Astrocyte (in vitro differentiated cells and primary cell): ENCODE results near the gene CSNK1D. TPM values are rescaled to one million over a fixed set of nuclear protein-coding genes. Genes with fewer than 3 reads are reported as not detected.

Experiments
- DNase-seq: peaks from one replicate; pipeline ENCODE4 v3.0.0-alpha.2; 2010; ENCODE audit warnings: low read depth
- FAIRE-seq: peaks from 2 replicates; lab custom pipeline; 2011; peaks lifted over from hg19 to GRCh38; lab: Jason Lieb, UNC
- H2AFZ ChIP-seq: 2 replicates; pipeline ENCODE4 v1.6.0; 2012; ENCODE audit warnings: low read depth, low read length, inconsistent platforms
- H3K27ac ChIP-seq: 2 replicates; pipeline ENCODE4 v1.5.1; 2011; ENCODE audit warnings: low read depth, low read length, inconsistent platforms
- H3K27me3 ChIP-seq: 2 replicates; pipeline ENCODE4 v1.6.0; 2011; ENCODE audit warnings: low read length, inconsistent platforms; ENCODE audit not compliant: insufficient read depth
- H3K36me3 ChIP-seq: 2 replicates; pipeline ENCODE4 v1.5.1; 2011; ENCODE audit warnings: low read length, inconsistent platforms; ENCODE audit not compliant: insufficient read depth
- H3K4me1 ChIP-seq: 2 replicates; pipeline ENCODE4 v1.5.1; 2011; ENCODE audit warnings: low read length, inconsistent platforms; ENCODE audit not compliant: insufficient read depth
- H3K4me2 ChIP-seq: 2 replicates; pipeline ENCODE4 v1.6.0; 2012; ENCODE audit warnings: low read length, inconsistent platforms
- H3K4me3 ChIP-seq: 2 replicates; pipeline ENCODE4 v1.5.1; 2011; ENCODE audit warnings: low read depth, mild to moderate bottlenecking, low read length, inconsistent platforms; ENCODE audit not compliant: insufficient read depth
- H3K79me2 ChIP-seq: 2 replicates; pipeline ENCODE4 v1.6.0; 2012; ENCODE audit warnings: mild to moderate bottlenecking, low read length, inconsistent platforms; ENCODE audit not compliant: insufficient read depth
- H3K9ac ChIP-seq: 2 replicates; pipeline ENCODE4 v1.6.0; 2012; ENCODE audit warnings: mild to moderate bottlenecking, low read length, inconsistent platforms
- H3K9me3 ChIP-seq: 2 replicates; pipeline ENCODE4 v1.5.1; 2012; ENCODE audit warnings: low read depth, mild to moderate bottlenecking, low read length, inconsistent platforms; ENCODE audit not compliant: insufficient read depth
- H4K20me1 ChIP-seq: 2 replicates; pipeline ENCODE4 v1.6.0; 2012; ENCODE audit warnings: low read length, inconsistent platforms; ENCODE audit not compliant: insufficient read depth
- H3K27ac Mint-ChIP-seq: one replicate; pipeline ENCODE4 v1.8.0; 2021; ENCODE audit warnings: mild to moderate bottlenecking, mixed read lengths; ENCODE audit not compliant: unreplicated experiment
- H3K27me3 Mint-ChIP-seq: one replicate; pipeline ENCODE4 v1.8.0; 2021; ENCODE audit warnings: low read depth, mixed read lengths; ENCODE audit not compliant: unreplicated experiment
- H3K36me3 Mint-ChIP-seq: one replicate; pipeline ENCODE4 v1.8.0; 2021; ENCODE audit warnings: low read depth, mixed read lengths; ENCODE audit not compliant: unreplicated experiment
- H3K4me1 Mint-ChIP-seq: one replicate; pipeline ENCODE4 v1.8.0; 2021; ENCODE audit warnings: low read depth, mixed read lengths; ENCODE audit not compliant: unreplicated experiment
- H3K4me3 Mint-ChIP-seq: one replicate; pipeline ENCODE4 v1.8.0; 2021; ENCODE audit warnings: mild to moderate bottlenecking, moderate library complexity, mixed read lengths; ENCODE audit not compliant: unreplicated experiment
- H3K9me3 Mint-ChIP-seq: one replicate; pipeline ENCODE4 v1.8.0; 2021; ENCODE audit warnings: mild to moderate bottlenecking, mixed read lengths; ENCODE audit not compliant: unreplicated experiment
- CTCF ChIP-seq: IDR thresholded peaks from 2 replicates; pipeline ENCODE4 v1.5.1; 2011; ENCODE audit warnings: low read depth, mild to moderate bottlenecking, inconsistent platforms, low read length, moderate library complexity; ENCODE audit not compliant: insufficient read depth
- EZH2 ChIP-seq: IDR thresholded peaks from 2 replicates; pipeline ENCODE4 v1.6.1; 2012; ENCODE audit warnings: mild to moderate bottlenecking, low read length, inconsistent platforms; ENCODE audit not compliant: insufficient read depth
- total RNA-seq: library from RNA; stranded (reverse); gene quantifications from 2 replicates; pipeline ENCODE4 v1.2.1, GENCODE V29; 2021

The CSNK1D gene
- total RNA-seq, 1 donor from 2014 or later, result 153 TPM

GRCh38 chr17:82218349-82219075 lies 55.0 kb downstream of the CSNK1D start:
- TF ChIP-seq EZH2 (no peak), CTCF (no peak)
- no peaks in the 10 kb centered on the region for H3K27me3 Mint-ChIP-seq
- Histone ChIP-seq H2AFZ (no peak overlapping the region), H3K4me1 (peaks cover 43% of the 10 kb centered on the region), H3K27me3 (no peaks in the 10 kb centered on the region), H3K27ac (no peak overlapping the region), H3K36me3 (no peaks in the 10 kb centered on the region), H3K4me2 (no peak overlapping the region), H3K9ac (no peak overlapping the region), H3K79me2 (no peaks in the 10 kb centered on the region), H3K4me3 (no peak overlapping the region), H4K20me1 (no peaks in the 10 kb centered on the region), H3K9me3 (no peaks in the 10 kb centered on the region)
- DNase-seq, result no peak
- peaks cover 12% of the 10 kb centered on the region for H3K4me1 Mint-ChIP-seq
- no peak overlapping the region for H3K4me3 Mint-ChIP-seq
- no peaks in the 10 kb centered on the region for H3K9me3 Mint-ChIP-seq
- no peaks in the 10 kb centered on the region for H3K36me3 Mint-ChIP-seq
- no peak overlapping the region for H3K27ac Mint-ChIP-seq
- FAIRE-seq, result no peak

- Mint-ChIP-seq H3K27me3 (no peaks in the 10 kb centered on the region), H3K4me1 (peaks cover 14% of the 10 kb centered on the region), H3K36me3 (no peaks in the 10 kb centered on the region), H3K9me3 (no peaks in the 10 kb centered on the region), H3K27ac (peak overlapping the region; percentile 97), H3K4me3 (no peak overlapping the region)
- peak overlapping the region; percentile 28 for H3K4me3 ChIP-seq
- TF ChIP-seq EZH2, result no peak
- no peak for TF ChIP-seq CTCF
- H3K4me2 ChIP-seq, result peak overlapping the region; percentile 77
- no peaks in the 10 kb centered on the region for H3K36me3 ChIP-seq
- H3K9ac ChIP-seq, result peak overlapping the region; percentile 76
- DNase-seq, result peak; percentile 87
- no peaks in the 10 kb centered on the region for H3K27me3 ChIP-seq
- H2AFZ ChIP-seq, result peak overlapping the region; percentile 47
- H3K9me3 ChIP-seq, result no peaks in the 10 kb centered on the region
- peaks cover 47% of the 10 kb centered on the region for H3K4me1 ChIP-seq
- H3K79me2 ChIP-seq, result no peaks in the 10 kb centered on the region
- H3K27ac ChIP-seq, result peak overlapping the region; percentile 93
- FAIRE-seq, result no peak
- no peaks in the 10 kb centered on the region for H4K20me1 ChIP-seq
These were observed 55.8 kb downstream of the CSNK1D start for GRCh38 chr17:82217530-82218204.

- TF ChIP-seq CTCF (no peak), EZH2 (no peak)
- Histone ChIP-seq H3K4me1 (peaks cover 47% of the 10 kb centered on the region), H4K20me1 (no peaks in the 10 kb centered on the region), H3K4me3 (peak overlapping the region; percentile 28), H3K9ac (peak overlapping the region; percentile 76), H3K4me2 (peak overlapping the region; percentile 77), H3K36me3 (no peaks in the 10 kb centered on the region), H2AFZ (peak overlapping the region; percentile 72), H3K79me2 (no peaks in the 10 kb centered on the region), H3K27me3 (no peaks in the 10 kb centered on the region), H3K27ac (peak overlapping the region; percentile 93), H3K9me3 (no peaks in the 10 kb centered on the region)
- H3K4me1 Mint-ChIP-seq, result peaks cover 14% of the 10 kb centered on the region
- no peaks in the 10 kb centered on the region for H3K9me3 Mint-ChIP-seq
- H3K27ac Mint-ChIP-seq, result peak overlapping the region; percentile 97
- no peaks in the 10 kb centered on the region for H3K27me3 Mint-ChIP-seq
- DNase-seq (no peak), FAIRE-seq (no peak)
- no peak overlapping the region for H3K4me3 Mint-ChIP-seq
- H3K36me3 Mint-ChIP-seq, result no peaks in the 10 kb centered on the region
These were observed 56.4 kb downstream of the CSNK1D start for GRCh38 chr17:82217120-82217529.
